K562 (cell line): ENCODE data around the gene LONP1. TPM values are rescaled to one million over a fixed set of nuclear protein-coding genes. Genes with fewer than 3 reads are reported as not detected.

Experiments
- BHLHE40 ChIP-seq: IDR thresholded peaks from 2 replicates; pipeline ENCODE4 v1.6.1; 2011; ENCODE audit warnings: low read length, improper control_type of control experiment
- CREM ChIP-seq: IDR thresholded peaks from 2 replicates; pipeline ENCODE4 v1.6.1; 2014; ENCODE audit warnings: antibody characterized with exemption, low read depth
- CSDE1 ChIP-seq, 2 experiments: fragments of 450-650 bp; IDR thresholded peaks; 2 replicates each; pipeline ENCODE4 v1.6.1; 2016; ENCODE audit warnings: mild to moderate bottlenecking in 1 of 2
- EWSR1 ChIP-seq: fragments of 450-650 bp; IDR thresholded peaks from 2 replicates; pipeline ENCODE4 v1.6.1; 2018; ENCODE audit warnings: borderline replicate concordance, mild to moderate bottlenecking, low read depth, moderate library complexity; ENCODE audit not compliant: partially characterized antibody
- KLF13 ChIP-seq: fragments of 450-650 bp; IDR thresholded peaks from 2 replicates; pipeline ENCODE4 v1.6.1; 2016; ENCODE audit warnings: missing genetic modification characterization, low read depth, mild to moderate bottlenecking, missing compliant biosample characterization, moderate library complexity, borderline replicate concordance
- MYNN ChIP-seq, 2 experiments: sonication (generic); formaldehyde crosslinking in 1 of 2; IDR thresholded peaks; 2 replicates each; pipeline versions ENCODE4 v1.5.0 to v1.6.1; 2016 to 2020; ENCODE audit warnings: antibody characterized with exemption in 1 of 2, missing genetic modification reagents in 1 of 2
- POLR2A ChIP-seq: fragments of 450-650 bp; conservative IDR thresholded peaks from 2 replicates; pipeline ENCODE4 v1.6.1; 2016
- POLR2AphosphoS2 ChIP-seq: IDR thresholded peaks from 2 replicates; pipeline ENCODE4 v1.6.1; 2012; ENCODE audit warnings: low read length, improper control_type of control experiment
- POLR2G ChIP-seq: fragments of 200-400 bp; formaldehyde crosslinking; IDR thresholded peaks from 2 replicates; pipeline ENCODE4 v1.6.1; 2017; ENCODE audit warnings: low read depth, mild to moderate bottlenecking, antibody characterized with exemption, low read length, moderate library complexity
- POLR2H ChIP-seq: IDR thresholded peaks from 2 replicates; pipeline ENCODE4 v1.6.1; 2016; ENCODE audit warnings: missing genetic modification characterization, low read depth, mild to moderate bottlenecking, control low read depth, missing compliant biosample characterization, moderate library complexity
- RBFOX2 ChIP-seq: fragments of 200-400 bp; formaldehyde crosslinking; IDR thresholded peaks from 2 replicates; pipeline ENCODE4 v1.6.1; 2017; ENCODE audit warnings: low read depth, mild to moderate bottlenecking, low read length, moderate library complexity
- SETDB1 ChIP-seq: IDR thresholded peaks from one replicate; pipeline ENCODE4 v1.6.1; 2012; ENCODE audit warnings: low read length, control low read depth, inconsistent platforms
- SPI1 ChIP-seq: IDR thresholded peaks from 2 replicates; pipeline ENCODE4 v1.6.1; 2011; ENCODE audit warnings: low read depth, low read length, control low read depth, borderline replicate concordance
- TOE1 ChIP-seq, 2 experiments: fragments of 450-650 bp in 1 of 2; sonication (generic) in 1 of 2; formaldehyde crosslinking in 1 of 2; IDR thresholded peaks; 2 replicates each; pipeline versions ENCODE4 v1.7.1 to v1.8.0; 2016 to 2022; ENCODE audit warnings: borderline replicate concordance in 2 of 2, mild to moderate bottlenecking in 2 of 2, antibody characterized with exemption in 1 of 2, inconsistent platforms in 1 of 2, low read depth in 1 of 2, missing genetic modification reagents in 1 of 2, moderate library complexity in 1 of 2
- TSC22D4 ChIP-seq: fragments of 450-650 bp; IDR thresholded peaks from 2 replicates; pipeline ENCODE4 v1.6.1; 2016; ENCODE audit warnings: missing genetic modification characterization, missing biosample characterization, control low read depth
- ZBTB17 ChIP-seq: fragments of 450-650 bp; formaldehyde crosslinking; IDR thresholded peaks from 2 replicates; pipeline ENCODE4 v1.4.0; 2020; ENCODE audit warnings: mild to moderate bottlenecking
- ZBTB33 ChIP-seq: sonication (generic); formaldehyde crosslinking; IDR thresholded peaks from 2 replicates; pipeline ENCODE4 v1.8.1; 2023; ENCODE audit warnings: mild to moderate bottlenecking, missing genetic modification reagents
- ZC3H4 ChIP-seq: sonication (generic); formaldehyde crosslinking; IDR thresholded peaks from 2 replicates; pipeline ENCODE4 v1.9.0; 2021; ENCODE audit warnings: missing genetic modification reagents, borderline replicate concordance
- ZNF644 ChIP-seq: fragments of 200-800 bp; sonication (Bioruptor generic); IDR thresholded peaks from 2 replicates; pipeline ENCODE4 v1.6.1; 2016; ENCODE audit warnings: low read depth, missing genetic modification characterization, missing compliant biosample characterization
- polyA plus RNA-seq, 8 experiments: library from polyadenylated mRNA; depleted of rRNA in 4 of 8; stranded (reverse) in 5 of 8; unstranded in 3 of 8; fragments of >200 nt; fragmentation: Nextera tagmentation in 2 of 8; fragmentation: Illumina TruSeq in 1 of 8; extraction: Ambion mirVana in 2 of 8; extraction: Trizol in 1 of 8; gene quantifications; 2 replicates each; pipeline versions ENCODE4 v1.2.1 to v1.2.3, GENCODE V29; 2011 to 2014; ENCODE audit warnings: inconsistent platforms in 1 of 8, missing spikeins in 1 of 8
- total RNA-seq, 7 experiments: library from RNA; depleted of rRNA in 6 of 7; stranded (reverse); fragments of >200 nt in 6 of 7; fragmentation: Illumina TruSeq in 2 of 7; extraction: Trizol in 2 of 7; gene quantifications; 2 replicates each; pipeline versions ENCODE4 v1.2.1 to v1.2.3, GENCODE V29; 2011 to 2021; ENCODE audit warnings: low replicate concordance in 1 of 7
- TF ChIP-seq, protein P1 (sequence below): sonication (generic); formaldehyde crosslinking; IDR thresholded peaks from 2 replicates; pipeline ENCODE4 v1.8.0; 2023; ENCODE audit warnings: mild to moderate bottlenecking, missing genetic modification reagents
- TF ChIP-seq, protein P2 (sequence below): sonication (generic); formaldehyde crosslinking; IDR thresholded peaks from 2 replicates; pipeline ENCODE4 v1.9.0; 2022; ENCODE audit warnings: mild to moderate bottlenecking, missing genetic modification reagents

The LONP1 gene
- total and polyA plus RNA-seq, 9 of the 15 experiments (the other 6 are each of a cell fraction or from before 2014, with no cell fraction given) = 1.1 to 238 (median 84.5) TPM

- TF ChIP-seq SPI1 (no peak), ZC3H4 (CRISPR knock-in tag) (0 out of 2 replicates have a peak, but pooled peaks have one; percentile 34), ZBTB33 (CRISPR knock-in tag) (peak; percentile 85), SETDB1 (no peak), POLR2AphosphoS2 (peak; percentile 91), ZBTB17 (CRISPR knock-in tag) (no peak), TSC22D4 (tag) (no peak), KLF13 (no peak), POLR2H (tag) (no peak), POLR2A (peak; percentile 15), CREM (no peak), EWSR1 (no peak), POLR2G (peak; percentile 87), MYNN (IDR thresholded peaks at IDR 0.05) (0 out of 2 replicates have a peak, but pooled peaks have one; percentile 33), MYNN (CRISPR knock-in tag; IDR thresholded peaks at IDR 0.05) (no peak), ZNF644 (tag) (no peak), TOE1 (IDR thresholded peaks at IDR 0.05; ENCODE audit: borderline replicate concordance) (no peak), TOE1 (CRISPR knock-in tag; IDR thresholded peaks at IDR 0.05; ENCODE audit: borderline replicate concordance, low read depth) (no peak), BHLHE40 (peak; percentile 11; the same call in 1 of the 2 replicates), RBFOX2 (peak; percentile 73), CSDE1 (IDR thresholded peaks at IDR 0.05) (no peak)
- TF ChIP-seq, protein P1, sequence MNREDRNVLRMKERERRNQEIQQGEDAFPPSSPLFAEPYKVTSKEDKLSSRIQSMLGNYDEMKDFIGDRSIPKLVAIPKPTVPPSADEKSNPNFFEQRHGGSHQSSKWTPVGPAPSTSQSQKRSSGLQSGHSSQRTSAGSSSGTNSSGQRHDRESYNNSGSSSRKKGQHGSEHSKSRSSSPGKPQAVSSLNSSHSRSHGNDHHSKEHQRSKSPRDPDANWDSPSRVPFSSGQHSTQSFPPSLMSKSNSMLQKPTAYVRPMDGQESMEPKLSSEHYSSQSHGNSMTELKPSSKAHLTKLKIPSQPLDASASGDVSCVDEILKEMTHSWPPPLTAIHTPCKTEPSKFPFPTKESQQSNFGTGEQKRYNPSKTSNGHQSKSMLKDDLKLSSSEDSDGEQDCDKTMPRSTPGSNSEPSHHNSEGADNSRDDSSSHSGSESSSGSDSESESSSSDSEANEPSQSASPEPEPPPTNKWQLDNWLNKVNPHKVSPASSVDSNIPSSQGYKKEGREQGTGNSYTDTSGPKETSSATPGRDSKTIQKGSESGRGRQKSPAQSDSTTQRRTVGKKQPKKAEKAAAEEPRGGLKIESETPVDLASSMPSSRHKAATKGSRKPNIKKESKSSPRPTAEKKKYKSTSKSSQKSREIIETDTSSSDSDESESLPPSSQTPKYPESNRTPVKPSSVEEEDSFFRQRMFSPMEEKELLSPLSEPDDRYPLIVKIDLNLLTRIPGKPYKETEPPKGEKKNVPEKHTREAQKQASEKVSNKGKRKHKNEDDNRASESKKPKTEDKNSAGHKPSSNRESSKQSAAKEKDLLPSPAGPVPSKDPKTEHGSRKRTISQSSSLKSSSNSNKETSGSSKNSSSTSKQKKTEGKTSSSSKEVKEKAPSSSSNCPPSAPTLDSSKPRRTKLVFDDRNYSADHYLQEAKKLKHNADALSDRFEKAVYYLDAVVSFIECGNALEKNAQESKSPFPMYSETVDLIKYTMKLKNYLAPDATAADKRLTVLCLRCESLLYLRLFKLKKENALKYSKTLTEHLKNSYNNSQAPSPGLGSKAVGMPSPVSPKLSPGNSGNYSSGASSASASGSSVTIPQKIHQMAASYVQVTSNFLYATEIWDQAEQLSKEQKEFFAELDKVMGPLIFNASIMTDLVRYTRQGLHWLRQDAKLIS = 0 out of 2 replicates have a peak, but pooled peaks have one; percentile 2
- TF ChIP-seq, protein P2, sequence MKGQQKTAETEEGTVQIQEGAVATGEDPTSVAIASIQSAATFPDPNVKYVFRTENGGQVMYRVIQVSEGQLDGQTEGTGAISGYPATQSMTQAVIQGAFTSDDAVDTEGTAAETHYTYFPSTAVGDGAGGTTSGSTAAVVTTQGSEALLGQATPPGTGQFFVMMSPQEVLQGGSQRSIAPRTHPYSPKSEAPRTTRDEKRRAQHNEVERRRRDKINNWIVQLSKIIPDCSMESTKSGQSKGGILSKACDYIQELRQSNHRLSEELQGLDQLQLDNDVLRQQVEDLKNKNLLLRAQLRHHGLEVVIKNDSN (CRISPR knock-in tag) = peak; percentile 24; the same call in 1 of the 2 replicates
These were observed 26.5 kb downstream of the LONP1 start (continued) for GRCh38 chr19:5693195-5694166.
